HG02623 (cell line): ENCODE data around the gene MED15.
"Not testable (repeated sequence)": the region's sequence is repeated elsewhere in the genome, so short reads cannot be mapped to it uniquely, and the experiment has no call there.

Experiments used
- ATAC-seq: cut with Tn5 transposase; IDR thresholded peaks from one replicate; pipeline ENCODE4 v1.9.1; 2021; ENCODE audit warnings: moderate library complexity; ENCODE audit not compliant: unreplicated experiment

The MED15 gene

DNA sequence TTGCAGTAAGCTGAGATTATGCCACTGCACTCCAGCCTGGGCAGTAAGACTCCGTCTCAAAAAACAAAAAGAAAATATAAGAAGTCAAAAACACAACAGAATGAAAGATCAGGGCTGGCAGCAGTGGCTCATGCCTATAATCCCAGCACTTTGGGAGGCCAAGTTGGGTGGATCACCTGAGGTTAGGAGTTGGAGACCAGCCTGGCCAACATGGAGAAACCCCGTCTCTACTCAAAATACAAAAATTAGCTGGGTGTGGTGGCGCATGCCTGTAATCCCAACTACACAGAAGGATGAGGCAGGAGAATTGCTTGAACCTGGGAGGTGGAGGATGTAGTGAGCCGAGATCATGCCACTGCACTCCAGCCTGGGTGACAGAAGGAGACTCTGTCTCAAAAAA is 87.1 kb downstream of the MED15 start:
- not testable (repeated sequence) for ATAC-seq

- no peak for ATAC-seq
Observed at GRCh38 chr22:20595461-20595860, 88.1 kb downstream of the MED15 start.

GRCh38 chr22:20599117-20599516 is 91.7 kb downstream of the MED15 start:
- ATAC-seq, result no peak

- no peak for ATAC-seq
Observed at GRCh38 chr22:20600137-20600673, 92.8 kb downstream of the MED15 start.

- no peak for ATAC-seq
Observed at GRCh38 chr22:20601308-20601707, 93.9 kb downstream of the MED15 start.

DNA sequence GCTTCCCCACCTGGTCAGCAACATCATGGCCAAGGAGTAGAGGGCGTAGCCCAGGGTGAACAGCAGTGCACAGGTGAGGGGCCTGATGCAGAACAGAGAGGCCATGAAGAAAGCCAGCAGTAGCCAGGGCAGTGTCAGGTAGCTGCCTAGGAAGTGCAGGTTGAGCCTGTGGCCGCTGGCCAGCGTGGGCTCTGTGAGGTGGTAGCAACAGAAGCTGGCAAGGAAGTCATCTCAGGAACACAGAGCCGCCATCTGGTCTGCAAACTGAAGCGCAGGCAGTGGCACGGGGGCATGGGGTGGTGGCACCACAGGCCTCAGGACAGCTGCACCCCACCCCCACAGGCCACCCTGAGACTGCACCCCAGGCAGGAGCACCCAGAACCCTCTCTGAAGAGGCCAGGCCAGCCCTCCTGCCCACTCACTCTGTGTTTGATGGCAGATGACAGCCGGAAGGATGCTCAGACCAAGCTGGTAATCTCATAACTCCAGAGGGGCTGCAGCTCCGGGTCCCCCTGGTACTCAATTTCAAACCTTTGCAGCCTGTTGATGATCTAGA is 95.3 kb downstream of the MED15 start:
- no peak for ATAC-seq

DNA sequence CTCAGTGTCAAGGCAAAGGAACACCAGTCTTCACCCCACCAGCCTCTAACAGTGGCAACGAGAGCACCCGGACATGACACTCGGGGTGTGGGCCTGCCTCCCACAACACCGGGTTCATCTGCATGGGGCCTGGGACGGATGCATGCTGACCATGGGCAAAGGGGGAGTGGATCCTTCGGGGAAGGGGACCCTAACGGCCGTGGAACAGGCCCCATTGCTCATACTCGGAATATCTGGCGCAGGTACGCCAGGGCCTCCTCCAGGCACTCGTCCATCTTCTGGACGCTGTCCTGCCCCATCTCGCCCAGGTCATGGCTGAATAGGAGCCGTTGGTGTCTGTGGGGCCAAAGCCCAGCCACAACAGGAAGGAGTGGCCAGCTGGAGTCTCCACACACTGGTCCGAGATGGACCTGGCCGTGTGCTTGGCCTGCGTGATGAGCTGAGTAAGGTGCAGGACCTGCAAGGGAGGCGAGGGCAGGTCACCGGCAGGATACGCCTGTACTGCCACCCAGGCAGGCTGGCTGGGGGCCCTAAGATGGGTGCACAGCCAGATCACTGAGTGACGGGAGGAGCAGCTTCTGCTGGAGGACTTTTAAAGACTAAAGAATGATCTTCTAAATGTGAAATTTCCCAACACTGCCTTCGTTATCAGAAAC is 96.8 kb downstream of the MED15 start:
- no peak for ATAC-seq

DNA sequence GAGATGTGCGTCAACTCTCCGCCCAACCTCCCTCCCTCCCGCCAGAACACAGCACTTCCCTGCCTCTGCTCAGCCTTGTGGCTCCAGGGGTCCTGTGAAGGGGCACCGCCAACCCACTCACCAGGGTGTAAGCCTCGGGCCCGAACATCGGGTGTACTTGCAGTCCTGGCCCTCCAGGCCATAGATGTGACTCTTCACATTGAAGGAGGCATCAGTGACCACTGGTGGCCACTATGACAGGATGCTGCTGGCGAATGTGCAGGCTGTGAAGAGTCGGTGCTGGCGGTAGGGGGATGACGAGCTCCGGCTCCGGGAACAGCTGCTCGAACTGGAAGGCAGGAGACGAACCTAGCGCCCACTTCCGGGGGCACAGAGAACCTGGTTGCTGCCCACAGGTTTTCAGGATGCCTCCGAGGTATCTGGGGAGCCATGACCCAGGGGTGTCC is 97.4 kb downstream of the MED15 start:
- no peak for ATAC-seq

GRCh38 chr22:20605328-20605727 is 97.9 kb downstream of the MED15 start:
- no peak for ATAC-seq

GRCh38 chr22:20606041-20606783 is 98.8 kb downstream of the MED15 start:
- ATAC-seq, result no peak

DNA sequence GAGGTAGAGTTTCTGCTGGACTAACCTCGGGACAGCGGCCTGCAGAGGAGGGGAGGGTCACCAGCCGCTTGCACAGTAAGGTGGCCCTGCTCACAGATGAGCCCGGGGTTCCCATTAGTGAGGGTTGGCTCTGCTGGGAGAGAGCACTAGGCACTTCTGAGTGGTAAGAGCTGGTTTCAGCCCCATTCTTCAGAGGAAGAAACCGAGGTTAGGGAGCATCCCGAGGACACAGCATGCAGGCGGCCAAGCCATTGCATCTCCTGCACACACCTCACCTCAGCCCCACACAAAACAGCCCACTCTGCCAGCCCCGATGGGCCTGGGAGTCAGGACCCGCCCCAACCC is 99.3 kb downstream of the MED15 start:
- no peak for ATAC-seq

GRCh38 chr22:20607157-20607907 is 99.9 kb downstream of the MED15 start:
- no peak for ATAC-seq

DNA sequence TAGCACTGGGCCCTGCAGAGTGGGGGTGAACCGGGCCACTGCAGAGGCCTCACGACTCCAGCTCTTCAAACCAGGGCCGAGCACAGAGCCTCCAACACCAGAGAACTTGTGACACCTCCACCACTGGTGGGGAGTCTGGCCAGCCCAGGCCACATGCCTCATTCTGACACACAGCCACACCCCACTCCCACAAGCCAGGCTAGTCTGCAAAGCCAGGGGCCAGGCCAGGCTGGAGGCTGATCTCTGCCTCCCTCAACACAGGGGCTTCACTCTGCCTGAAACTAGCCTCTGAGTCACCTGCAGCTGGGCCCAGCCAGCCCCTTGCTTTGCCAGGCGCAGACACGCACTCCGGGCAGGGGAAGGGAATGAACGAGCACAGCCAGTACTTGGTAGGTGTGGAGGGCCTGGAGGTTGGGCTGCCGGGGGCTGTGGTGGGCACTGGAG is 102.9 kb downstream of the MED15 start:
- no peak for ATAC-seq

- ATAC-seq, result no peak
Observed at GRCh38 chr22:20610757-20611156, 103.3 kb downstream of the MED15 start.

DNA sequence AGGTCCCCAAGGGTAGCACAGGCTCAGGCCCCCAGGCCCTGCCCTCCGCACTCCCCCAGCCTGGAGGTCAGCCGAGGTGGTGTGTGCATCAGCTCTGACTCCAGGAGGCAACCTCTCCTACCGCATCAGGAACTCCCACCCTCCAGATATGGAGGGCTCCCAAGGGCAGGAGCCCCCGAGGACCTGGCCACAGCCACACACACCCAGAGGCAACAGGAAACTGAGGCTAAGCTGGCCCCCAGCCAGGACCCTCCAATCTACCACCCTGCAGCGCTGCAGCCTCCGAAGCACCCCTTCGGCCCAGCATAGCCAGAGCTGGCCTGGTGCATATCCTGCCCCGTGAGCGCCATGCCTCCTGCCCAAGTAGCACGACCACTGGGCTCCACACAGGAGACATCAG is 104.0 kb downstream of the MED15 start:
- ATAC-seq, result no peak

DNA sequence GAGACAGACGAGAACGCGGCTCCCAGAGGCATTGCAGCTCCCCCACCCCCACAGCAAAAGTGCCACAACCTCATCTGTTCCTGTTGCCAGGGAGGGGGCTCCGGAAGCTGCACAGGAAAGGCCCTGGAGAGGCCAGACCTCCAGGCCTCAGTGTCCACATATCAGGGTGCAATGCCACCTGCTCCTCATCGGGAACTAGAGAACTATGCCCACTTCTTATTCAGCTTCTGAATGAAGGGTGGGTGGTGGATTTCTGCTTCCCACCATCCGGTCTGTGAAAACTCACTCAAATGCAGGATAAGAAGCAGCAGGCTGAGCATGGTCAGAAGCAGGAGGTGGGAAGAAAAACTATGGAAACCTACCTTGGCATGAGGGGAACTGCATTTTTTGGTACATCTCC is 105.9 kb downstream of the MED15 start:
- no peak for ATAC-seq

GRCh38 chr22:20615021-20615420 is 107.6 kb downstream of the MED15 start:
- ATAC-seq, result no peak

DNA sequence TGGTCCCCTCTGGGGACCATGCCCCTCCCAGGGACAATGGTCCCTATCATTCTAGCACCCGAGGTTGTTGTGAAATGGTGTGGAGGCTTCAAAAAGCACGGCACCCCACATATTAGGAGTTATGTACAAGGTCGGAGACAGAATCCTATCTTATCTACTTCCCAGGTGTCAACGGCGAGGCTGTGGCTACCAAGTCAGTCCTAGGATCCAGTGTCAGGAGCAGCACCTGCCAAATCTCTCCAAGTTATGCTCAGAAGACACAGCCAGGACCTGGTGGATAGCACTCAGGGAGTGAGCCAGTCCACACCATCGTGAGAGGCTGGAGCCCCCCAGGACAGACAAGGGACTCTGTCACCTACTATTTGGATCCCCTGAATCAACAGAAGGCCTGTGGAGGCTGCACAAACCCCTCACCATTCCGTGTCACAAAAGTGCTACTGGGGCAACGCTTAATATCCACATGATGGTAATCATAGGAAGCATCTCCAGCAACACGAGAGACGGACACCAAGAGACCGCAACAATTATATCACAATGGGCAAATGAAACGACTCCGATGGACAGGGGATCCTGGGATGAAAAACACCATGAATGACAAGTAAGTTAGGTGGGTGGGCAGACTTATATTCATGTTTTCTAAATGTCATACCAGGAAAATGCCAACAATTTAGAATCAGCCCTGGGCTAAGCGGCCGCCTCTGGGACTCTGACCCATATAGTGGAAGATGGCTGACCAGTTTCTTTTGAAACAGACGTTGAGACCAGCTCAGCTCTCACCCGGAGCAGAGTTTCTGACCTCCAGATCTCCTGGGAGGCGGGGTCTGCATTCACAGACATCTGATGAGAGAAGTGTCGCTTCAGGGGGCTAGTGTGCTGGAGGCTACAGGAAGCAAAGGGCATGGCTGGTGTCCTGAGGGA is 108.4 kb downstream of the MED15 start:
- ATAC-seq, result no peak

GRCh38 chr22:20616451-20617043 is 109.1 kb downstream of the MED15 start:
- no peak for ATAC-seq

GRCh38 chr22:20618488-20618887 is 111.1 kb downstream of the MED15 start:
- ATAC-seq, result no peak
